ENCODE results near the gene CXorf51A.
"Not testable (repeated sequence)": the region's sequence is repeated elsewhere in the genome, so short reads cannot be mapped to it uniquely, and the experiment has no call there.

CXorf51A gene

DNA sequence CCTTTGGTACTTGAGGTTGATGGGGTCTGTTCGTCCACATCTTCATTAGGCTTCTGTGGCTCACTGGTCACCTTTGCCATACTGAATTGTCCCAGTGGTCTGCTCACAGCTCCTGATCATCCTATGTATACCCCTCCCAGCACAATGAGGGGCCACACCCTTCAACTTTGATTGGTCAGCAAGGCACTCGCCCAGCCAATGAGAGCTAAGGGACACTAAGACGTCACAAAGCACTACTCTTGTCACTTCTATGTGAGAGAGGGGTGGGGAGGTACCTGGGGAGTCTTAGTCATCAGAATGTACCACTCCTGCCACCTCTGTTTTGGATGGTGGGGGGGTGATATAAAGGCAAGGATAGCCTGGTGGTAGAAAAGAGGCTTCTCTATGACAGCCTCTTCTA, at the start of gene CXorf51A:
Gene CXorf51A (minus strand): TSS at position 101 of the 400 bp plus-strand sequence. CDS start 21 bp downstream, at position 80.
- not testable (repeated sequence) for DNase-seq

DNA sequence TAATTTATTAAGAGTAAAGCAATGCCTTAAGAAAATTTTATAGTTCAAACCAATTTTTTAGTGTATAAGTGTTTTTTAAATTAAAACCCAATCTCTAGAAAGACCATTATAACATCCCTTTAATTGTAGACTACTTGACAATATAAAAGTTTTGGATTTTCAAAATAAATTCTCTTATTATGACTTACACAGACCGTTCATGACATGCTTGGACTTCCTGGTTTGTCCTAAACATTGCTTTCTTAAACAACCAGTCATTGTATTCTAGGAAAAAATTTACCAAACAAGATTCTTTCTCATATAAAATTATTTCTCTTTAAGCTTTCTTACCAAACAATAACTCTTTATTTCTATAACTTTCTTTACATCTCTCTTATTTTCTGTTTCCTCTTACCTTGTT, 49.0 kb upstream of the CXorf51A start:
- no peak for DNase-seq

- no peak for DNase-seq
Measured at GRCh38 chrX:146854281-146854680, 39.7 kb upstream of the CXorf51A start.

DNA sequence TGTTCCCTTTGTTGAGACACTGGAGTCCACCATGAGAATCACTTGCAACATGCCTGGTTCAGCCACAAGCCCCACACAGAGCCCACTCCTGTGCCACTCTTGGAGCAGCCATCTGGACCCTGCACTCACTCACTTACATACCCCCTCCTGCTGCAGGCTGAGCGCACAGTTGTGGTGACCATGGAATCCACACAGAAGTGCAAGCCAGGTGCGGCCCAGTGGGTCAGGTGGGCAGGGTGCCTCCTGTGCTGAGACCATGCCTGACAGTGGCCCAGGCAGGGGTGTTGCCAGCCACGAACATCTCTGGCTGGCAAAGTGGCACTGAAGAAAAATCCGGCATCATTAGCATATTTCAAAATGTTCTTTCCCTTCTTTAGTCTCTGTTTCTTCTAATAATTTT, 17.4 kb upstream of the CXorf51A start:
- DNase-seq = no peak

GRCh38 chrX:146809471-146809870, 5.1 kb downstream of the CXorf51A start, which contains the start of gene CXorf51B:
TSS of gene CXorf51B (plus strand) at chrX:146809771. CDS start at chrX:146809792, 21 bp downstream.
- not testable (repeated sequence) for DNase-seq

All from activated naive CD4-positive, alpha-beta T cell treated with Interleukin-2 at 50 U/mL for 16 hours (primary cell).